H1 (cell line): ENCODE measurements around the gene MACROD2. TPM values are rescaled to one million over a fixed set of nuclear protein-coding genes. Genes with fewer than 3 reads are reported as not detected.

Source experiments
- ATF2 ChIP-seq: IDR thresholded peaks from 2 replicates; pipeline ENCODE4 v1.6.1; 2012; ENCODE audit warnings: low read length, inconsistent platforms
- CHD1 ChIP-seq: IDR thresholded peaks from 2 replicates; pipeline ENCODE4 v1.6.1; 2012; ENCODE audit warnings: low read depth, low read length, improper control_type of control experiment
- JUN ChIP-seq: IDR thresholded peaks from 2 replicates; pipeline ENCODE4 v1.6.1; 2011; ENCODE audit warnings: low read depth, mild to moderate bottlenecking, improper control_type of control experiment, low read length
- POLR2A ChIP-seq, 2 experiments: IDR thresholded peaks; 1 replicate in 1 of 2; 2 replicates in 1 of 2; pipeline ENCODE4 v1.6.1; 2011; ENCODE audit warnings: low read depth in 2 of 2, low read length in 2 of 2, mild to moderate bottlenecking in 2 of 2; ENCODE audit errors: control extremely low read depth in 1 of 2
- POLR2AphosphoS5 ChIP-seq: IDR thresholded peaks from 2 replicates; pipeline ENCODE4 v1.6.1; 2011; ENCODE audit warnings: low read depth, low read length
- polyA plus RNA-seq, 7 experiments: library from polyadenylated mRNA; depleted of rRNA in 3 of 7; stranded (reverse) in 5 of 7; unstranded in 2 of 7; fragments of >200 nt in 5 of 7; fragments of 200-250 nt in 2 of 7; gene quantifications; 1 replicate in 5 of 7; 2 replicates in 1 of 7; 4 replicates in 1 of 7; pipeline versions ENCODE4 v1.2.1 to v1.2.3, GENCODE V29; 2011 to 2013; ENCODE audit warnings: missing spikeins in 2 of 7, mixed read lengths in 2 of 7
- total RNA-seq: library from RNA; stranded (reverse); fragmentation: NEBNext Ultra II Directional; extraction: Animal tissue kit (Norgen Biotek cat#: 25700); gene quantifications from 2 replicates; pipeline ENCODE4 v1.2.1, GENCODE V29; 2021

Gene MACROD2
- total and polyA plus RNA-seq, 2 of the 8 experiments (the other 6 are each of a cell fraction or from before 2014, with no cell fraction given) = 0.70 to 3.9 TPM

- TF ChIP-seq CHD1 = no peak
- TF ChIP-seq POLR2AphosphoS5 = no peak
- TF ChIP-seq JUN = no peak
- TF ChIP-seq ATF2 = no peak
- no peak for TF ChIP-seq POLR2A (IDR thresholded peaks at IDR 0.05; ENCODE audit: control extremely low read depth in 1 of 2, low read depth in 2 of 2, low read length in 2 of 2)
Observed at GRCh38 chr20:16095226-16095625, 2099.9 kb downstream of the MACROD2 start (continued).
